BLaER1 treated with 17β-estradiol and CSF1 and Interleukin-3, amounts not matched to agents 10 nM and 100 nM (cell line): ENCODE data around the gene FOSL2.

Experiments used
- H3K27ac ChIP-seq, 11 experiments: shearing (Covaris generic); formaldehyde crosslinking; 2 replicates each; pipeline ENCODE4 v1.8.1; 2022
- H3K27me3 ChIP-seq, 11 experiments: shearing (Covaris generic); formaldehyde crosslinking; 2 replicates each; pipeline ENCODE4 v1.8.1; 2022
- H3K36me3 ChIP-seq, 11 experiments: shearing (Covaris generic); formaldehyde crosslinking; 2 replicates each; pipeline ENCODE4 v1.8.1; 2022
- H3K4me1 ChIP-seq, 10 experiments: shearing (Covaris generic); formaldehyde crosslinking; 2 replicates each; pipeline ENCODE4 v1.8.1; 2022
- H3K4me2 ChIP-seq, 11 experiments: shearing (Covaris generic); formaldehyde crosslinking; 2 replicates each; pipeline ENCODE4 v1.8.1; 2022
- H3K4me3 ChIP-seq, 10 experiments: shearing (Covaris generic); formaldehyde crosslinking; 2 replicates each; pipeline ENCODE4 v1.8.1; 2022
- H3K9ac ChIP-seq, 11 experiments: shearing (Covaris generic); formaldehyde crosslinking; 2 replicates each; pipeline ENCODE4 v1.8.1; 2022
- H3K9me3 ChIP-seq, 11 experiments: shearing (Covaris generic); formaldehyde crosslinking; replicated peaks in 1 of 11; 2 replicates each; pipeline ENCODE4 v1.8.1; 2022
- H4K20me1 ChIP-seq, 11 experiments: shearing (Covaris generic); formaldehyde crosslinking; 2 replicates each; pipeline ENCODE4 v1.8.1; 2022
- Cebpa-rat ChIP-seq, 11 experiments: shearing (Covaris generic); IDR thresholded peaks; 2 replicates each; pipeline ENCODE4 v1.8.1; 2022

Gene FOSL2

GRCh38 chr2:28348149-28348567 is 44.5 kb upstream of the FOSL2 start:
- H3K4me3 ChIP-seq = no peak overlapping the region
- TF ChIP-seq Cebpa-rat (IDR thresholded peaks at IDR 0.05) = no peak
- peaks cover 17 to 33% (median 24%) of the 10 kb centered on the region in 10 experiments for H3K4me1 ChIP-seq
- H3K36me3 ChIP-seq = no peaks in the 10 kb centered on the region
- H3K27ac ChIP-seq = peak overlapping the region in 10 of 11 experiments; percentile 3 to 57 (median 32); a peak in 14 of 22 replicates
- no peaks in the 10 kb centered on the region for H4K20me1 ChIP-seq
- peak overlapping the region in 9 of 11 experiments; percentile 21 to 58 (median 47); a peak in 11 of 22 replicates for H3K9ac ChIP-seq
- H3K27me3 ChIP-seq = no peaks in the 10 kb centered on the region
- no peaks in the 10 kb centered on the region for H3K9me3 ChIP-seq
- peak overlapping the region; percentile 49 to 82 (median 69) for H3K4me2 ChIP-seq

- peak overlapping the region in 3 of 11 experiments; percentile 71 to 74 (median 72); a peak in 5 of 22 replicates for H3K4me2 ChIP-seq
- H4K20me1 ChIP-seq = no peaks in the 10 kb centered on the region
- no peak overlapping the region for H3K27ac ChIP-seq
- no peak for TF ChIP-seq Cebpa-rat (IDR thresholded peaks at IDR 0.05)
- H3K36me3 ChIP-seq = no peaks in the 10 kb centered on the region
- peaks cover 14 to 25% (median 18%) of the 10 kb centered on the region in 10 experiments for H3K4me1 ChIP-seq
- H3K9me3 ChIP-seq = no peaks in the 10 kb centered on the region
- no peaks in the 10 kb centered on the region for H3K27me3 ChIP-seq
- H3K4me3 ChIP-seq = no peak overlapping the region
- 0 out of 22 replicates have a peak overlapping the region, but pooled peaks of 1 of the 11 experiments have one; percentile 50 for H3K9ac ChIP-seq
Observed at GRCh38 chr2:28348921-28349320, 43.7 kb upstream of the FOSL2 start.

GRCh38 chr2:28349546-28350165 is 43.0 kb upstream of the FOSL2 start:
- no peak for TF ChIP-seq Cebpa-rat (IDR thresholded peaks at IDR 0.05)
- Histone ChIP-seq H4K20me1 (no peaks in the 10 kb centered on the region), H3K4me2 (no peak overlapping the region), H3K4me3 (no peak overlapping the region), H3K27me3 (no peaks in the 10 kb centered on the region), H3K9me3 (no peaks in the 10 kb centered on the region), H3K36me3 (no peaks in the 10 kb centered on the region), H3K27ac (no peak overlapping the region; a peak in 1 of 22 replicates), H3K9ac (no peak overlapping the region), H3K4me1 (peaks cover 11 to 19% (median 16%) of the 10 kb centered on the region in 10 experiments)

- no peak for TF ChIP-seq Cebpa-rat (IDR thresholded peaks at IDR 0.05)
- H3K9ac ChIP-seq = no peak overlapping the region
- no peaks in the 10 kb centered on the region for H3K27me3 ChIP-seq
- no peak overlapping the region for H3K27ac ChIP-seq
- H3K36me3 ChIP-seq = no peaks in the 10 kb centered on the region
- no peaks in the 10 kb centered on the region for H3K9me3 ChIP-seq
- no peak overlapping the region for H3K4me3 ChIP-seq
- H3K4me2 ChIP-seq = no peak overlapping the region
- H3K4me1 ChIP-seq = peaks cover 11 to 19% (median 16%) of the 10 kb centered on the region in 10 experiments
- H4K20me1 ChIP-seq = no peaks in the 10 kb centered on the region
Observed at GRCh38 chr2:28350196-28350595, 42.5 kb upstream of the FOSL2 start.

DNA sequence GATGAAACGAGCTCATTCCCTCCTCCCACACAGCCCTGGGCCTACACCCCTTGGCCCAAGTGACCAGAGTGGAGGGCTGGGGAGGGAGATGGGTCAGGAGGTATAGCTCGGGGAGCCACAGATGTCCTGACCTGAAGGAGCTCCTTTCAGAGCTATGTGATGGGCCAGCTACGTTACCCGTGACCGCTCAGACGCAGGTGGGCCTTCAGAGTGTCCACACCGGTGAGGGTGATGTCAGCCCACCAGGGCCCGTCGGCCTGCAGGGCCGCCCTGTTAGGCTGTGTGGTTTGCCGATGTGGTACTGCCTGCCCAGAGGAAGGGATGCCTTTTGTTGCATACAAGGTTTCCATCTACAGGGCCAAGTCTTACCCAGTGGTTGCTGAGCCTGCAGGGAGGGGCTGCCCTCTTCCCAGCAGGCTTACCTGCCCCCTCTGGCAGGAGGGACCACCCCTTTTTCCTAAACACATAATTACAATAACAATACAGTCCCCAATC is 41.8 kb upstream of the FOSL2 start:
- no peak overlapping the region for H3K4me3 ChIP-seq
- H3K27me3 ChIP-seq = no peaks in the 10 kb centered on the region
- H3K36me3 ChIP-seq = no peaks in the 10 kb centered on the region
- no peak overlapping the region for H3K9ac ChIP-seq
- no peak overlapping the region for H3K27ac ChIP-seq
- no peaks in the 10 kb centered on the region for H3K9me3 ChIP-seq
- no peak overlapping the region for H3K4me2 ChIP-seq
- H3K4me1 ChIP-seq = peaks cover 11 to 25% (median 17%) of the 10 kb centered on the region in 10 experiments
- H4K20me1 ChIP-seq = no peaks in the 10 kb centered on the region
- TF ChIP-seq Cebpa-rat (IDR thresholded peaks at IDR 0.05) = no peak

- Histone ChIP-seq H3K9ac (no peak overlapping the region), H3K4me2 (no peak overlapping the region), H3K4me1 (peaks cover 14 to 33% (median 19%) of the 10 kb centered on the region in 10 experiments), H3K4me3 (no peak overlapping the region), H3K27ac (no peak overlapping the region), H3K36me3 (no peaks in the 10 kb centered on the region), H3K27me3 (no peaks in the 10 kb centered on the region), H4K20me1 (no peaks in the 10 kb centered on the region), H3K9me3 (no peaks in the 10 kb centered on the region)
- no peak for TF ChIP-seq Cebpa-rat (IDR thresholded peaks at IDR 0.05)
Observed at GRCh38 chr2:28351621-28352020, 41.0 kb upstream of the FOSL2 start.

- H3K4me1 ChIP-seq = peaks cover 14 to 34% (median 22%) of the 10 kb centered on the region in 10 experiments
- no peaks in the 10 kb centered on the region for H3K36me3 ChIP-seq
- H3K4me2 ChIP-seq = no peak overlapping the region
- H3K4me3 ChIP-seq = no peak overlapping the region
- H3K9ac ChIP-seq = no peak overlapping the region
- no peak overlapping the region; a peak in 1 of 22 replicates for H3K27ac ChIP-seq
- no peak for TF ChIP-seq Cebpa-rat (IDR thresholded peaks at IDR 0.05)
- H3K9me3 ChIP-seq = no peaks in the 10 kb centered on the region
- no peaks in the 10 kb centered on the region for H4K20me1 ChIP-seq
- H3K27me3 ChIP-seq = no peaks in the 10 kb centered on the region
Observed at GRCh38 chr2:28352104-28352503, 40.6 kb upstream of the FOSL2 start.

GRCh38 chr2:28352610-28353195 is 40.0 kb upstream of the FOSL2 start:
- no peak overlapping the region for H3K4me3 ChIP-seq
- H3K27ac ChIP-seq = no peak overlapping the region
- H3K27me3 ChIP-seq = no peaks in the 10 kb centered on the region
- peaks cover 9 to 28% (median 17%) of the 10 kb centered on the region in 10 experiments for H3K4me1 ChIP-seq
- no peak overlapping the region for H3K9ac ChIP-seq
- no peaks in the 10 kb centered on the region for H3K9me3 ChIP-seq
- H3K4me2 ChIP-seq = no peak overlapping the region
- no peaks in the 10 kb centered on the region for H3K36me3 ChIP-seq
- no peak for TF ChIP-seq Cebpa-rat (IDR thresholded peaks at IDR 0.05)
- H4K20me1 ChIP-seq = no peaks in the 10 kb centered on the region

- Histone ChIP-seq H3K27ac (peak overlapping the region in 1 of 11 experiments; percentile 29; a peak in 1 of 22 replicates), H3K36me3 (no peaks in the 10 kb centered on the region), H3K9ac (no peak overlapping the region), H3K27me3 (no peaks in the 10 kb centered on the region), H3K4me2 (no peak overlapping the region), H4K20me1 (no peaks in the 10 kb centered on the region), H3K4me3 (no peak overlapping the region), H3K4me1 (peaks cover 19 to 35% (median 27%) of the 10 kb centered on the region in 10 experiments), H3K9me3 (no peaks in the 10 kb centered on the region)
- no peak for TF ChIP-seq Cebpa-rat (IDR thresholded peaks at IDR 0.05)
Observed at GRCh38 chr2:28354920-28355520, 37.6 kb upstream of the FOSL2 start.
